ENCODE results near the gene PIGV.

The PIGV gene

GRCh38 chr1:26787706-26788514 is at the start of gene PIGV:
Gene PIGV (plus strand): TSS chr1:26787950. CDS start chr1:26790816, 2,866 bp downstream.
- H3K27ac Mint-ChIP-seq = peak within 1 kb of the TSS; percentile 94

GRCh38 chr1:26739329-26739914 is 48.3 kb upstream of the PIGV start:
- peak overlapping the region; percentile 92 for H3K27ac Mint-ChIP-seq
- peaks cover 83% of the 10 kb centered on the region for H3K4me1 Mint-ChIP-seq
- peak overlapping the region; percentile 22 for H3K4me3 Mint-ChIP-seq
- H3K36me3 Mint-ChIP-seq (ENCODE audit: low read depth) = peaks cover 64% of the 10 kb centered on the region
- DNase-seq = no peak
- H3K9me3 Mint-ChIP-seq = no peaks in the 10 kb centered on the region
- H3K27me3 Mint-ChIP-seq = no peaks in the 10 kb centered on the region
- peak; percentile 42 for ATAC-seq

More at GRCh38 chr1:26787706-26788514, at the start of gene PIGV:
- ATAC-seq = peak; percentile 29
- H3K4me3 Mint-ChIP-seq = peak within 1 kb of the TSS; percentile 85
- H3K4me1 Mint-ChIP-seq = peaks cover 78% of the 10 kb centered on the region
- peaks cover 1% of the 10 kb centered on the region for H3K27me3 Mint-ChIP-seq
- H3K9me3 Mint-ChIP-seq = no peaks in the 10 kb centered on the region
- peak; percentile 91 for DNase-seq
- H3K36me3 Mint-ChIP-seq (ENCODE audit: low read depth) = peaks cover 14% of the 10 kb centered on the region

- peaks cover 85% of the 10 kb centered on the region for H3K4me1 Mint-ChIP-seq
- peak overlapping the region; percentile 92 for H3K27ac Mint-ChIP-seq
- H3K27me3 Mint-ChIP-seq = no peaks in the 10 kb centered on the region
- no peak for DNase-seq
- ATAC-seq = no peak
- H3K9me3 Mint-ChIP-seq = no peaks in the 10 kb centered on the region
- H3K36me3 Mint-ChIP-seq (ENCODE audit: low read depth) = peaks cover 59% of the 10 kb centered on the region
- H3K4me3 Mint-ChIP-seq = peak overlapping the region; percentile 22
Observed at GRCh38 chr1:26740023-26740634, 47.6 kb upstream of the PIGV start.

- peaks cover 62% of the 10 kb centered on the region for H3K36me3 Mint-ChIP-seq (ENCODE audit: low read depth)
- ATAC-seq = no peak
- H3K4me3 Mint-ChIP-seq = no peak overlapping the region
- peak overlapping the region; percentile 92 for H3K27ac Mint-ChIP-seq
- no peaks in the 10 kb centered on the region for H3K27me3 Mint-ChIP-seq
- no peaks in the 10 kb centered on the region for H3K9me3 Mint-ChIP-seq
- no peak for DNase-seq
- peaks cover 89% of the 10 kb centered on the region for H3K4me1 Mint-ChIP-seq
Observed at GRCh38 chr1:26740952-26741351, 46.8 kb upstream of the PIGV start.

- Mint-ChIP-seq H3K36me3 (ENCODE audit: low read depth) (peaks cover 68% of the 10 kb centered on the region), H3K27me3 (no peaks in the 10 kb centered on the region), H3K4me1 (peaks cover 98% of the 10 kb centered on the region), H3K27ac (peak overlapping the region; percentile 92), H3K4me3 (peak overlapping the region; percentile 64), H3K9me3 (no peaks in the 10 kb centered on the region)
- ATAC-seq = no peak
- DNase-seq = no peak
Observed at GRCh38 chr1:26743426-26744059, 44.2 kb upstream of the PIGV start.

GRCh38 chr1:26744075-26744959 is 43.4 kb upstream of the PIGV start:
- peak overlapping the region; percentile 64 for H3K4me3 Mint-ChIP-seq
- H3K27me3 Mint-ChIP-seq = no peaks in the 10 kb centered on the region
- peak overlapping the region; percentile 92 for H3K27ac Mint-ChIP-seq
- peak; percentile 77 for DNase-seq
- H3K36me3 Mint-ChIP-seq (ENCODE audit: low read depth) = peaks cover 69% of the 10 kb centered on the region
- ATAC-seq = peak; percentile 97
- H3K4me1 Mint-ChIP-seq = peaks cover 95% of the 10 kb centered on the region
- H3K9me3 Mint-ChIP-seq = no peaks in the 10 kb centered on the region

- H3K36me3 Mint-ChIP-seq (ENCODE audit: low read depth) = peaks cover 72% of the 10 kb centered on the region
- peak overlapping the region; percentile 92 for H3K27ac Mint-ChIP-seq
Observed at GRCh38 chr1:26745191-26745590, 42.6 kb upstream of the PIGV start.

GRCh38 chr1:26747048-26747447 is 40.7 kb upstream of the PIGV start:
- no peaks in the 10 kb centered on the region for H3K27me3 Mint-ChIP-seq
- peaks cover 92% of the 10 kb centered on the region for H3K4me1 Mint-ChIP-seq
- ATAC-seq (no peak), DNase-seq (no peak)
- no peaks in the 10 kb centered on the region for H3K9me3 Mint-ChIP-seq
- no peak overlapping the region for H3K4me3 Mint-ChIP-seq
- H3K27ac Mint-ChIP-seq = peak overlapping the region; percentile 34
- H3K36me3 Mint-ChIP-seq (ENCODE audit: low read depth) = peaks cover 60% of the 10 kb centered on the region

More at GRCh38 chr1:26745191-26745590, 42.6 kb upstream of the PIGV start:
- no peaks in the 10 kb centered on the region for H3K27me3 Mint-ChIP-seq
- peaks cover 93% of the 10 kb centered on the region for H3K4me1 Mint-ChIP-seq
- H3K4me3 Mint-ChIP-seq = peak overlapping the region; percentile 64
- no peaks in the 10 kb centered on the region for H3K9me3 Mint-ChIP-seq
- DNase-seq (no peak), ATAC-seq (no peak)

- H3K36me3 Mint-ChIP-seq (ENCODE audit: low read depth) = peaks cover 58% of the 10 kb centered on the region
- no peak overlapping the region for H3K4me3 Mint-ChIP-seq
Observed at GRCh38 chr1:26748351-26748750, 39.4 kb upstream of the PIGV start.

GRCh38 chr1:26749458-26749857 is 38.3 kb upstream of the PIGV start:
- DNase-seq (no peak), ATAC-seq (no peak)
- Mint-ChIP-seq H3K27ac (peak overlapping the region; percentile 58), H3K9me3 (no peaks in the 10 kb centered on the region), H3K4me1 (peaks cover 85% of the 10 kb centered on the region), H3K36me3 (ENCODE audit: low read depth) (peaks cover 60% of the 10 kb centered on the region), H3K4me3 (no peak overlapping the region), H3K27me3 (no peaks in the 10 kb centered on the region)

More at GRCh38 chr1:26748351-26748750, 39.4 kb upstream of the PIGV start:
- ATAC-seq (no peak), DNase-seq (no peak)
- Mint-ChIP-seq H3K4me1 (peaks cover 92% of the 10 kb centered on the region), H3K9me3 (no peaks in the 10 kb centered on the region), H3K27ac (peak overlapping the region; percentile 68), H3K27me3 (no peaks in the 10 kb centered on the region)

GRCh38 chr1:26750428-26750827 is 37.3 kb upstream of the PIGV start:
- Mint-ChIP-seq H3K4me1 (peaks cover 80% of the 10 kb centered on the region), H3K4me3 (no peak overlapping the region), H3K9me3 (no peaks in the 10 kb centered on the region), H3K27me3 (no peaks in the 10 kb centered on the region), H3K36me3 (ENCODE audit: low read depth) (peaks cover 58% of the 10 kb centered on the region), H3K27ac (peak overlapping the region; percentile 58)
- DNase-seq (no peak), ATAC-seq (no peak)

- peaks cover 63% of the 10 kb centered on the region for H3K4me1 Mint-ChIP-seq
- no peaks in the 10 kb centered on the region for H3K9me3 Mint-ChIP-seq
- H3K4me3 Mint-ChIP-seq = no peak overlapping the region
- DNase-seq (no peak), ATAC-seq (no peak)
- H3K36me3 Mint-ChIP-seq (ENCODE audit: low read depth) = peaks cover 46% of the 10 kb centered on the region
- peak overlapping the region; percentile 65 for H3K27ac Mint-ChIP-seq
- no peaks in the 10 kb centered on the region for H3K27me3 Mint-ChIP-seq
Observed at GRCh38 chr1:26752519-26752918, 35.2 kb upstream of the PIGV start.

GRCh38 chr1:26754086-26754874 is 33.5 kb upstream of the PIGV start:
- ATAC-seq (no peak), DNase-seq (no peak)
- Mint-ChIP-seq H3K4me3 (no peak overlapping the region), H3K4me1 (peaks cover 54% of the 10 kb centered on the region), H3K27ac (peak overlapping the region; percentile 65), H3K27me3 (no peaks in the 10 kb centered on the region), H3K36me3 (ENCODE audit: low read depth) (peaks cover 40% of the 10 kb centered on the region), H3K9me3 (no peaks in the 10 kb centered on the region)

Measured in activated naive CD8-positive, alpha-beta T cell treated with anti-CD3 and anti-CD28 coated beads, Interleukin-2, amount 50 U/mL, for 24 hours (primary cell).